Measurements from ENCODE around the gene MECR. TPM values are rescaled to one million over a fixed set of nuclear protein-coding genes. Genes with fewer than 3 reads are reported as not detected.

The MECR gene
- polyA plus RNA-seq, 1 experiment, result 35.6 TPM

DNA sequence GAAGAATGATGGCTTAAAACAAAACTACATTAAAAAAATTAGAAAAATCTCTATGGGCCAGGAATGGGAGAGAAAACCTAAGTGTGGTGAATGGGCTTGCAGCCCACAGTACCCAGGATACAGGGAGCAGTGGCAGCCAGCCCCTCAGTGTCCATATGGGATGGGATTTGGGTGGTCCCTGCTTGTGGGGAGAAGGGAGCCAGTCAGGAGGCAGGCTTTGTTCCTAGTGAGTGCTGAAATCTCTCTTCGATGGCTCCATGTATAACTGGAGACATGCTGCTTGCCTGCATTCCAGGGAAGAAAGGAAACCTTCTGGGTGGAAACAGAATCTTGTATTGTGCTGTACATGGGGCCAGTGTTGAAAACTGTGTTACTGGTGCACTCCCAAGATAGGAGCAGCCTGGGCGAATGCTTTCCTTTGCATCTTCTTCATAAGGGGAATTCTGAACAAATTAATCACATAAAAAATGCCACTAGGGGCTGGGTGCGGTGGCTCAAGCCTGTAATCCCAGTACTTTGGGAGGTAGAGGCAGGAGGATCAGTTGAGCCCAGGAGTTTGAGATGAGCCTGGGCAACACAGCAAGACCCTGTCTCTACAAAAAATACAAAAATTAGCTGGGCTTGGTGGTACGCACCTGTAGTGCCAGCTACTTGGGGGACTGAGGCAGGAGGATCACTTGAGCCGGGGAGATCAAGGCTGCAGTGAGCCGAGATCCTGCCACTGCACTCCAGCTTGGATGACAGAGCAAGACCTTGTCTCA lies 41.6 kb upstream of the MECR start:
- H3K4me3 ChIP-seq (ENCODE audit: low read depth, low read length), result no peak overlapping the region

DNA sequence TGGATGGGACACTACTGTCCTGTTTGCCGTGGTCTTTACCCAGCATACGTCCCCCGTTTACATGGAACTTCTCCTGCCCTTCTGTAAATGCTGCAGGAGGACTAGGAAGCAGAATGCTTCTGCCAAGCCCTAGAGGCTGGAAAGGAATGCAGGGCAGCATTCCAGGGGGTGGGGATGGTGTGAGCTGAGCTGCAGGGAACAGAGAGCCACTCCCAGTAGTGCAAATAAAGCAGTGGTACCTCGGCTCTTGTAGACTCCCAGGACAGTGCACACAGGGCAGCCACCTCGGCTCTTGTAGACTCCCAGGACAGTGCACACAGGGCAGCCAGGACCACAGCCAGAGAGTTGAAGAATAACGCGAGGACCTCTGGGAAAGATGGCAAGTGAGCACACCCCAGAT lies 41.0 kb upstream of the MECR start:
- peak; percentile 44 for DNase-seq (ENCODE audit: low read depth)
- peaks cover 4% of the 10 kb centered on the region; the same call in 1 of the 2 replicates for H3K36me3 ChIP-seq (ENCODE audit: control insufficient read depth, insufficient read depth, low read length)
- CTCF ChIA-PET, result interaction anchor here (0.9 to 1.3 kb wide), 3 partner anchors 11 to 30 kb away, joined by 3 to 4 read pairs (median 3); no protein-coding TSS in a partner anchor
- TF ChIP-seq, protein P1, sequence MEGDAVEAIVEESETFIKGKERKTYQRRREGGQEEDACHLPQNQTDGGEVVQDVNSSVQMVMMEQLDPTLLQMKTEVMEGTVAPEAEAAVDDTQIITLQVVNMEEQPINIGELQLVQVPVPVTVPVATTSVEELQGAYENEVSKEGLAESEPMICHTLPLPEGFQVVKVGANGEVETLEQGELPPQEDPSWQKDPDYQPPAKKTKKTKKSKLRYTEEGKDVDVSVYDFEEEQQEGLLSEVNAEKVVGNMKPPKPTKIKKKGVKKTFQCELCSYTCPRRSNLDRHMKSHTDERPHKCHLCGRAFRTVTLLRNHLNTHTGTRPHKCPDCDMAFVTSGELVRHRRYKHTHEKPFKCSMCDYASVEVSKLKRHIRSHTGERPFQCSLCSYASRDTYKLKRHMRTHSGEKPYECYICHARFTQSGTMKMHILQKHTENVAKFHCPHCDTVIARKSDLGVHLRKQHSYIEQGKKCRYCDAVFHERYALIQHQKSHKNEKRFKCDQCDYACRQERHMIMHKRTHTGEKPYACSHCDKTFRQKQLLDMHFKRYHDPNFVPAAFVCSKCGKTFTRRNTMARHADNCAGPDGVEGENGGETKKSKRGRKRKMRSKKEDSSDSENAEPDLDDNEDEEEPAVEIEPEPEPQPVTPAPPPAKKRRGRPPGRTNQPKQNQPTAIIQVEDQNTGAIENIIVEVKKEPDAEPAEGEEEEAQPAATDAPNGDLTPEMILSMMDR (IDR thresholded peaks at IDR 0.05; ENCODE audit: insufficient read depth, low read depth, low read length), result no peak
- H3K4me3 ChIP-seq (ENCODE audit: low read depth, low read length), result no peak overlapping the region
- H3K27me3 ChIP-seq (ENCODE audit: control insufficient read depth, insufficient read depth, low read length), result no peaks in the 10 kb centered on the region
- POLR2A ChIA-PET, result no interaction called here

More for the DNA sequence above, 41.6 kb upstream of the MECR start:
- no peak for DNase-seq (ENCODE audit: low read depth)
- Histone ChIP-seq H3K27me3 (ENCODE audit: control insufficient read depth, insufficient read depth, low read length) (no peaks in the 10 kb centered on the region), H3K36me3 (ENCODE audit: control insufficient read depth, insufficient read depth, low read length) (peaks cover 4% of the 10 kb centered on the region; the same call in 1 of the 2 replicates)
- TF ChIP-seq, protein P1 (IDR thresholded peaks at IDR 0.05; ENCODE audit: insufficient read depth, low read depth, low read length), result no peak
- ChIA-PET CTCF (interaction anchor here (0.6 kb wide), 1 partner anchor 14 kb away, joined by 3 read pairs; no protein-coding TSS in a partner anchor), POLR2A (no interaction called here)

DNA sequence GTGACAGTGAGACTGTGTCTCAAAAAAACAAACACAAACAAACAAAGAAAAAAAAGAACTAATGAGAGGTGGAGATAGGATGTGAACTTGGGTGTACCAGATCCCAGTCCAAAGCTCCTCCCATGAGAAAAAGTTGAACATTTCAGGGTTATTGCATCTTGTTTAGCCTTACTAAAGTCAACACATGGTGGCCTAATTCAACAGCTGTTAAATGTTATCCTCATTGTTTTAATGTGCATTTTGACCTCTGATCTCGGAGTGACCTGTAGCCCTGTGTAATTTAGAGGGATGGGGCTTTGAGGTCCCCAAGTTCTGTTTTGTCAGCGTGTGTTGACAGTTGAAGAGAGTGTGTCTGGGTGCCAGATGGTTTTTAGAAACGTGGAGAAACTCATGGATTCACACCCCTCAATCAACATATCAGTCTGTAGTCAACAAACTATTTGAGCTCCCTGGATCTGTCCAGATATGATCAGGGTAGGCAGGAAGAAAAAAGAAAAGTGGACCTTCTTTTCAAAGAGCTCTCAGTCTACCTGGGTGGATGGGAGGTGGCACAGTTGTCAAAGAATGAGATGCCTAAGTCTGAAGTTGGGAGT lies 40.3 kb upstream of the MECR start:
- no peaks in the 10 kb centered on the region for H3K27me3 ChIP-seq (ENCODE audit: control insufficient read depth, insufficient read depth, low read length)
- H3K4me3 ChIP-seq (ENCODE audit: low read depth, low read length), result no peak overlapping the region
- TF ChIP-seq, protein P1 (IDR thresholded peaks at IDR 0.05; ENCODE audit: insufficient read depth, low read depth, low read length), result no peak
- CTCF ChIA-PET, result interaction anchor here (0.9 to 1.3 kb wide), 3 partner anchors 10 to 31 kb away, joined by 3 to 4 read pairs (median 3); no protein-coding TSS in a partner anchor
- POLR2A ChIA-PET, result no interaction called here
- DNase-seq (ENCODE audit: low read depth), result no peak
- H3K36me3 ChIP-seq (ENCODE audit: control insufficient read depth, insufficient read depth, low read length), result peaks cover 1% of the 10 kb centered on the region; the same call in 1 of the 2 replicates

DNA sequence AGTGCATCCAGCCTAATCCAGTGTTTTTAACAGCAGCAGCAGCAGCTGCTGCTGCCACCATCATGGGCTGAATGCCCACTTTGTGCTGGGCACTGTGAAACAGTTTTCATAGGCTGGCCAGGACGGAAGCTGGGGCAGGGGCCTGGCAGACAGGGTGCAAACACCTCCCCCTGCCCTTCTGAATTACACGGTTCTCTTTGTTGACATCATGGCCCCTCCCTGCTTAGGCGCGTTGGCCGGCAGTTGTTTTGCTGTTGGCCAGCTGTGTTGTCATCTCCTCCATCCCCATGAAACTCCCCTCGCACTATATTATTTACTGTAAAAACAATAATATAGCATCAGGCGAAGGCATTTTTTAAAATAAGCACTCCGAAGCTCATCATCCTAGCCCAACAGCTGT lies 38.6 kb upstream of the MECR start:
- H3K27me3 ChIP-seq (ENCODE audit: control insufficient read depth, insufficient read depth, low read length), result no peaks in the 10 kb centered on the region
- H3K4me3 ChIP-seq (ENCODE audit: low read depth, low read length), result no peak overlapping the region
- no peaks in the 10 kb centered on the region for H3K36me3 ChIP-seq (ENCODE audit: control insufficient read depth, insufficient read depth, low read length)
- DNase-seq (ENCODE audit: low read depth), result no peak
- ChIA-PET POLR2A (no interaction called here), CTCF (interaction anchor here (0.6 kb wide), 1 partner anchor 24 kb away, joined by 3 read pairs; no protein-coding TSS in a partner anchor)
- TF ChIP-seq, protein P1 (IDR thresholded peaks at IDR 0.05; ENCODE audit: insufficient read depth, low read depth, low read length), result no peak

DNA sequence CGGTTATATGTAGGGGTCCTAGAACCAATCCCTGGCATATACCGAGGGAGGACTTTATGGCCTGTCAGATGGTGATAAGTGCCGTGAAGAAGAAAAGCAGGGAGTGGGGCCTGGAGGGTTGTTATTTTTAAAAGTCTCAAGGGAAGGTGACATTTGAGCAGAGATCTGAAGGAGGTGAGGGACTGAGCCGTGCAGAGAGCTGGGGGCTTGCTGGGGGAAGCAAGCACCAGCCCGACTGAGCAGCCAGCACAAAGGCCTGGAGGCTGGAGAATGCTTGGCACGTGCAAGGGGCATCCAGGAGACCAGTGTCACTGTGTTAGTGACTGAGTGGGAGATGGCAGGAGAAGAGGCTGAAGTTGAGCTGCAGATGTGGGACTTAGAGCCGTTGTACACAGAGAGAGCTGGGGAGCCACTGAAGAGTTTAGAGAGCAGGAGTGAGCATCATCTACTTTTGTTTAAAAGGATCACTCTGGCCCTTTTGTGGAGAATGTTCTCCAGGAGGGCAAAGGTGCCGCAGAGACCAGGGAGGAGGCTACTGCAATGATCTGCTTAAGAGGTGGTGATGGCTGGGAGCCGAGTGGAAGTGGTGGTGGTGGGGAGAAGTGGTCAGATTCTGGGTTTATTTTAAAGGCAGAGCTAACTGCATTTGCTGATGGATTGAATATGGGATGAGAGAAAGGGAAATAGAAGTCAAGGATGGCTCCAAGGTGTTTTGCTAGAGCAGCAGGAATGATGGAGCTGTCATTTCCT lies 36.8 kb upstream of the MECR start:
- ChIA-PET POLR2A (no interaction called here), CTCF (interaction anchor here (0.9 kb wide), 1 partner anchor 9 kb away, joined by 3 read pairs; no protein-coding TSS in a partner anchor)
- Histone ChIP-seq H3K36me3 (ENCODE audit: control insufficient read depth, insufficient read depth, low read length) (no peaks in the 10 kb centered on the region), H3K4me3 (ENCODE audit: low read depth, low read length) (no peak overlapping the region), H3K27me3 (ENCODE audit: control insufficient read depth, insufficient read depth, low read length) (no peaks in the 10 kb centered on the region)
- TF ChIP-seq, protein P1 (IDR thresholded peaks at IDR 0.05; ENCODE audit: insufficient read depth, low read depth, low read length), result no peak
- no peak for DNase-seq (ENCODE audit: low read depth)
